ENCODE data around the gene MEPE.

MEPE gene

GRCh38 chr4:87843936-87844335, 11.2 kb downstream of the MEPE start (continued):
- TF ChIP-seq MYNN (tag by site-specific recombination; IDR thresholded peaks at IDR 0.05; ENCODE audit: borderline replicate concordance) = no peak
- no peak for TF ChIP-seq MZF1 (tag by site-specific recombination; IDR thresholded peaks at IDR 0.05; ENCODE audit: borderline replicate concordance)
- TF ChIP-seq, protein P1, sequence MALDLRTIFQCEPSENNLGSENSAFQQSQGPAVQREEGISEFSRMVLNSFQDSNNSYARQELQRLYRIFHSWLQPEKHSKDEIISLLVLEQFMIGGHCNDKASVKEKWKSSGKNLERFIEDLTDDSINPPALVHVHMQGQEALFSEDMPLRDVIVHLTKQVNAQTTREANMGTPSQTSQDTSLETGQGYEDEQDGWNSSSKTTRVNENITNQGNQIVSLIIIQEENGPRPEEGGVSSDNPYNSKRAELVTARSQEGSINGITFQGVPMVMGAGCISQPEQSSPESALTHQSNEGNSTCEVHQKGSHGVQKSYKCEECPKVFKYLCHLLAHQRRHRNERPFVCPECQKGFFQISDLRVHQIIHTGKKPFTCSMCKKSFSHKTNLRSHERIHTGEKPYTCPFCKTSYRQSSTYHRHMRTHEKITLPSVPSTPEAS (tag by site-specific recombination; IDR thresholded peaks at IDR 0.05) = no peak
- no peak for TF ChIP-seq ZNF157 (tag by site-specific recombination; IDR thresholded peaks at IDR 0.05)
- TF ChIP-seq ZIC2 (tag by site-specific recombination; IDR thresholded peaks at IDR 0.05) = no peak
- TF ChIP-seq ZSCAN16 (tag by site-specific recombination; IDR thresholded peaks at IDR 0.05) = no peak
- no peak for TF ChIP-seq KLF10 (tag by site-specific recombination; IDR thresholded peaks at IDR 0.05)
- no peak for TF ChIP-seq ZBTB17 (tag by site-specific recombination; IDR thresholded peaks at IDR 0.05)
- no peak for TF ChIP-seq ZSCAN18 (tag by site-specific recombination; IDR thresholded peaks at IDR 0.05)
- TF ChIP-seq OVOL3 (tag by site-specific recombination; IDR thresholded peaks at IDR 0.05) = no peak
- no peak for TF ChIP-seq ZNF670 (tag by site-specific recombination; IDR thresholded peaks at IDR 0.05; ENCODE audit: low read depth)

DNA sequence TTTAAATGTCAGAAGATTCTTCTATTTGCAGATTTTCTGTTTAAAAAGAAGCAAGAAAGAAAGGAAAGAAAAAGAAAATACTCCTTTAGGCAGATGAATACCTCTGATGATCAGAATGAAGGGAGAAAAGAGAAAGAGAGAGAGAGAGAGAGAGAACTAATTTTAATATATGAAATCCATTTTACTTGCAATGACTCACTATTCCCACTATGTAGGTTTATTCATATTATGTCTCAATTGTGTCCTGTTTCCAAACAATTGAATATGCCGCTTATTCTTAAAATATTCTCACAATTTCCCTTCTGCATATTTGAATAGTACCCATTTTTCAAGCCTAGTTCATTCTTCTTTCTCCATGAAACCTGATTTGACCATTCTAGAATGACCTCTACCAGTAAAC, 11.7 kb downstream of the MEPE start:
- POLR2A ChIA-PET = no interaction called here
- H3K36me3 ChIP-seq (ENCODE audit: control insufficient read depth in 2 of 2, insufficient read depth in 1 of 2, low read length in 2 of 2) = no peaks in the 10 kb centered on the region
- H3K9me3 ChIP-seq (ENCODE audit: control insufficient read depth, insufficient read depth, low read depth, low read length) = no peaks in the 10 kb centered on the region
- H3K27ac ChIP-seq (ENCODE audit: extremely low read depth, low read depth, low read length) = no peak overlapping the region
- CTCF ChIA-PET = interaction anchor here (0.6 to 1.5 kb wide), 3 partner anchors 9 to 165 kb away, joined by 3 to 8 read pairs (median 5); no protein-coding TSS in a partner anchor
- no peaks in the 10 kb centered on the region for H3K4me1 ChIP-seq (ENCODE audit: control insufficient read depth, insufficient read depth, low read length)
- H3K4me3 ChIP-seq (ENCODE audit: low read depth, low read length) = no peak overlapping the region
- no peak for TF ChIP-seq ZNF423 (tag by site-specific recombination; IDR thresholded peaks at IDR 0.05)
- TF ChIP-seq HOXD13 (CRISPR knock-in tag; IDR thresholded peaks at IDR 0.05; ENCODE audit: borderline replicate concordance) = no peak
- TF ChIP-seq ZNF169 (tag by site-specific recombination; IDR thresholded peaks at IDR 0.05) = no peak
- TF ChIP-seq ZNF302 (tag by site-specific recombination; IDR thresholded peaks at IDR 0.05; ENCODE audit: low read depth) = no peak
- no peak for TF ChIP-seq ZBTB11 (tag by site-specific recombination; conservative IDR thresholded peaks at IDR 0.05; ENCODE audit: low read depth)
- TF ChIP-seq ZBTB26 (tag by site-specific recombination; optimal IDR thresholded peaks at IDR 0.05) = no peak
- no peak for TF ChIP-seq YY1 (tag by site-specific recombination; IDR thresholded peaks at IDR 0.05)
- TF ChIP-seq ZNF138 (tag by site-specific recombination; IDR thresholded peaks at IDR 0.05; ENCODE audit: borderline replicate concordance) = no peak
- TF ChIP-seq, protein P2, sequence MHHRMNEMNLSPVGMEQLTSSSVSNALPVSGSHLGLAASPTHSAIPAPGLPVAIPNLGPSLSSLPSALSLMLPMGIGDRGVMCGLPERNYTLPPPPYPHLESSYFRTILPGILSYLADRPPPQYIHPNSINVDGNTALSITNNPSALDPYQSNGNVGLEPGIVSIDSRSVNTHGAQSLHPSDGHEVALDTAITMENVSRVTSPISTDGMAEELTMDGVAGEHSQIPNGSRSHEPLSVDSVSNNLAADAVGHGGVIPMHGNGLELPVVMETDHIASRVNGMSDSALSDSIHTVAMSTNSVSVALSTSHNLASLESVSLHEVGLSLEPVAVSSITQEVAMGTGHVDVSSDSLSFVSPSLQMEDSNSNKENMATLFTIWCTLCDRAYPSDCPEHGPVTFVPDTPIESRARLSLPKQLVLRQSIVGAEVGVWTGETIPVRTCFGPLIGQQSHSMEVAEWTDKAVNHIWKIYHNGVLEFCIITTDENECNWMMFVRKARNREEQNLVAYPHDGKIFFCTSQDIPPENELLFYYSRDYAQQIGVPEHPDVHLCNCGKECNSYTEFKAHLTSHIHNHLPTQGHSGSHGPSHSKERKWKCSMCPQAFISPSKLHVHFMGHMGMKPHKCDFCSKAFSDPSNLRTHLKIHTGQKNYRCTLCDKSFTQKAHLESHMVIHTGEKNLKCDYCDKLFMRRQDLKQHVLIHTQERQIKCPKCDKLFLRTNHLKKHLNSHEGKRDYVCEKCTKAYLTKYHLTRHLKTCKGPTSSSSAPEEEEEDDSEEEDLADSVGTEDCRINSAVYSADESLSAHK (tag by site-specific recombination; IDR thresholded peaks at IDR 0.05) = no peak
- TF ChIP-seq, protein P3, sequence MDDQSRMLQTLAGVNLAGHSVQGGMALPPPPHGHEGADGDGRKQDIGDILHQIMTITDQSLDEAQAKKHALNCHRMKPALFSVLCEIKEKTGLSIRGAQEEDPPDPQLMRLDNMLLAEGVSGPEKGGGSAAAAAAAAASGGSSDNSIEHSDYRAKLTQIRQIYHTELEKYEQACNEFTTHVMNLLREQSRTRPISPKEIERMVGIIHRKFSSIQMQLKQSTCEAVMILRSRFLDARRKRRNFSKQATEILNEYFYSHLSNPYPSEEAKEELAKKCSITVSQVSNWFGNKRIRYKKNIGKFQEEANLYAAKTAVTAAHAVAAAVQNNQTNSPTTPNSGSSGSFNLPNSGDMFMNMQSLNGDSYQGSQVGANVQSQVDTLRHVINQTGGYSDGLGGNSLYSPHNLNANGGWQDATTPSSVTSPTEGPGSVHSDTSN (CRISPR knock-in tag; IDR thresholded peaks at IDR 0.05) = no peak
- no peak for TF ChIP-seq ZNF112 (tag by site-specific recombination; IDR thresholded peaks at IDR 0.05)
- no peak for TF ChIP-seq ZNF394 (tag by site-specific recombination; IDR thresholded peaks at IDR 0.05; ENCODE audit: borderline replicate concordance)
- no peak for TF ChIP-seq ZNF335 (tag by site-specific recombination; conservative IDR thresholded peaks at IDR 0.05)
- TF ChIP-seq, protein P4, sequence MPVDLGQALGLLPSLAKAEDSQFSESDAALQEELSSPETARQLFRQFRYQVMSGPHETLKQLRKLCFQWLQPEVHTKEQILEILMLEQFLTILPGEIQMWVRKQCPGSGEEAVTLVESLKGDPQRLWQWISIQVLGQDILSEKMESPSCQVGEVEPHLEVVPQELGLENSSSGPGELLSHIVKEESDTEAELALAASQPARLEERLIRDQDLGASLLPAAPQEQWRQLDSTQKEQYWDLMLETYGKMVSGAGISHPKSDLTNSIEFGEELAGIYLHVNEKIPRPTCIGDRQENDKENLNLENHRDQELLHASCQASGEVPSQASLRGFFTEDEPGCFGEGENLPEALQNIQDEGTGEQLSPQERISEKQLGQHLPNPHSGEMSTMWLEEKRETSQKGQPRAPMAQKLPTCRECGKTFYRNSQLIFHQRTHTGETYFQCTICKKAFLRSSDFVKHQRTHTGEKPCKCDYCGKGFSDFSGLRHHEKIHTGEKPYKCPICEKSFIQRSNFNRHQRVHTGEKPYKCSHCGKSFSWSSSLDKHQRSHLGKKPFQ (tag by site-specific recombination; IDR thresholded peaks at IDR 0.05) = no peak

Data from HEK293 (cell line).